ENCODE results near the gene ATP10A. TPM values are rescaled to one million over a fixed set of nuclear protein-coding genes. Genes with fewer than 3 reads are reported as not detected.
"Not testable (repeated sequence)": the region's sequence is repeated elsewhere in the genome, so short reads cannot be mapped to it uniquely, and the experiment has no call there.

Gene ATP10A
- total RNA-seq, 2 experiments from 2014 or later, result 20.5 to 22.4 TPM

DNA sequence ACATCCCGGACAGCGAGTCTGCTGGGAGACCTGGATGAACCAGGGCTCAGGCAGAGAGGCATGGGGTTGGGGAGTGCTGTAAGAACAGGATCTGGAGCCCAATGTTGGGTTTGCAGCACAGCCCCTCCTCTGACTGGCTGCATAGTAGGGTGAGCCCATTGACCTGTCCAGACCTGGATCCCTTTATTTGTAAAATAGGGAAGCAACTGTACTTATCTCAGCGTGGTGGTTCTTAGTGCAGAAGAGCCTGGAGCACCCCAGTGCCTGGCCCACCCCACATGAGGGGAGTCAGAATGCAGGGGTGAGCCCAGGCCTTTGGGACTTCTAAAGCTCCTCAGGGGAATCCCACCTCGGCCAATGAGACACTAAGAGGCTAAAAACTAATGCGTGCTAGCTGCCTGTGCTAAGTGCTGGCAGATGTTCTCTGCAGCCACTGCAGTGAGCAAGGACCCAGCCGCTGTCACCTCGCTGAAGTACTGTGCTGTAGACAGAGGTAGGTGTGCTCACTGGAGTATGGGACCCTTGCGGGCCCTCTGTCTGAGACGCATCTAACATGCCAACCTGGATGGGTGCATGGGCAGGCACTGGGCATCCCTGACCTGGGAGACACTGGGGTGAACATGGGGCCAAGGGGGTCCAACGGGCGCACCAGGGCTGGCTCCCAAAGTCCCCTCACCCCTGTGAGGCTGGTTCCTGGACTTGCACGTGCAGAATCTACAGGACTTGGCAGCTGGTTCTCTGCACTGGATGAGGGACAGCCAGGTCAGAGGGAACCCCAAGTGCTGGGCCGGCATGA lies 95.6 kb downstream of the ATP10A start:
- CTCF ChIA-PET, result interaction anchor here (1.5 kb wide), 1 partner anchor 11 kb away, joined by 3 read pairs; no protein-coding TSS in a partner anchor
- Mint-ChIP-seq H3K36me3 (ENCODE audit: low read depth) (peaks cover 34% of the 10 kb centered on the region), H3K27me3 (no peaks in the 10 kb centered on the region), H3K27ac (no peak overlapping the region), H3K4me1 (no peaks in the 10 kb centered on the region), H3K9me3 (ENCODE audit: low read depth) (no peaks in the 10 kb centered on the region), H3K4me3 (no peak overlapping the region)
- no peak for ATAC-seq
- DNase-seq, result no peak
- intact Hi-C loops (cut with DNase I, micrococcal nuclease), result no loop called here
- POLR2A ChIA-PET, result no interaction called here

DNA sequence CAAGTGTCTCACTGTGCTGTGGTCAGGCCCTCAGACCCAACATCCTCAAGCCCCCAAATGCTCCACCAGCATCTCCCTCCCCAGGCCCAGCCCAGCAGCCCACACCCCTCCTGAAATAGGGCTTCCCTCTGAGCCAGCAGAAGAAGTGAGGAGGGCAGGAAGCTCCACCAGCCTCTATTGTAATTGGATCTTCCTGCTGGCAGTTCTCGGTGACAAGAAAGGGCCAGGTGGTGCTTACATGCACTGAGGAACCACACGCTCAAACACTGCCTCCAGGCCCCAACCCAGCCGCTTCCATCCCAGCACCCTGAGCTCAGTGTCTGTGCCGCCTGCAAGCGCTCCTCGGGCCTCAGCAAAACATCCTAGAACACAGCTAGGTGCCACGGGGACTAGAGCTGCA lies 96.7 kb downstream of the ATP10A start:
- POLR2A ChIA-PET, result no interaction called here
- intact Hi-C loops (cut with DNase I, micrococcal nuclease), result no loop called here

DNA sequence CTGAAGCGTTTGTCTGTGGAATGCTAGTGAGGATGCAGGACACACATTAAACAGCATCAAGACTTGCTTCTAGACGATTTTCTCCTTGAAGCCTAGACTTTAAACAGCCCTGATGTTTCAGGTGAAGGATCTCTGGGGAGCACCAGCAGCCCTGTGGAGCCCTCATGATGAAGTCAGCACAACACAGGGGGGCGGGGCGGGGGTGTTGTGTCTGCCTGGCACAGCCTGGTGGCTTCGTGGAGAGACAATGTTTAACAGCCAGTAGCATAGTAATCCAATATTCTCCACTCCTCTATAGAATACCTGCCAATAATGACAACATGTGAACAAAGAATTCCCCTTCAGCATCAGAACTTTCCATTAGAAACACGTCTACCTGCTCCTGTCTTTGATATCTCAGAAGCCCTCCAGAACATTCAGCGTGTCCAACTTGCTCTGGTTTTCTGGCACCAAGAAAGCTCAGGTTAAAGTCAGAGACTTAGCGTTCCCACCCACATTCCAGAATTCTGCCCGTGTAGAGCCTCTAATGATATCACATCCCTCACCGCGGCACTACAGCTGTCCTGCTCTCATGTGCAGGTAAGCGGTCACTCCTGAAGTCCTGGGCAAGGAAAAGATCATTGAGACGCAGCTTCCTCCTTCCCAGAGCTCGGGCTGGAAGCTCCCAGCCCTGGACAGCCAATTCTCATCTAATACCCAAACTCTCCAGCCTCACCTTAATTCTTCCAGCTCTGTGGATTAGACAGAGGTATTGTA lies 98.0 kb downstream of the ATP10A start:
- no peaks in the 10 kb centered on the region for H3K9me3 Mint-ChIP-seq (ENCODE audit: low read depth)
- CTCF ChIA-PET, result interaction anchor here (0.6 kb wide), 1 partner anchor 176 kb away, joined by 3 read pairs; no protein-coding TSS in a partner anchor

More for the DNA sequence above, 96.7 kb downstream of the ATP10A start:
- no peaks in the 10 kb centered on the region for H3K27me3 Mint-ChIP-seq
- H3K9me3 Mint-ChIP-seq (ENCODE audit: low read depth), result no peaks in the 10 kb centered on the region
- H3K36me3 Mint-ChIP-seq (ENCODE audit: low read depth), result peaks cover 30% of the 10 kb centered on the region
- CTCF ChIA-PET, result interaction anchor here (0.7 kb wide), 1 partner anchor 153 kb away, joined by 3 read pairs; no protein-coding TSS in a partner anchor
- no peak overlapping the region for H3K4me3 Mint-ChIP-seq
- no peak overlapping the region for H3K27ac Mint-ChIP-seq
- ATAC-seq, result no peak
- H3K4me1 Mint-ChIP-seq, result peaks cover 6% of the 10 kb centered on the region
- no peak for DNase-seq

DNA sequence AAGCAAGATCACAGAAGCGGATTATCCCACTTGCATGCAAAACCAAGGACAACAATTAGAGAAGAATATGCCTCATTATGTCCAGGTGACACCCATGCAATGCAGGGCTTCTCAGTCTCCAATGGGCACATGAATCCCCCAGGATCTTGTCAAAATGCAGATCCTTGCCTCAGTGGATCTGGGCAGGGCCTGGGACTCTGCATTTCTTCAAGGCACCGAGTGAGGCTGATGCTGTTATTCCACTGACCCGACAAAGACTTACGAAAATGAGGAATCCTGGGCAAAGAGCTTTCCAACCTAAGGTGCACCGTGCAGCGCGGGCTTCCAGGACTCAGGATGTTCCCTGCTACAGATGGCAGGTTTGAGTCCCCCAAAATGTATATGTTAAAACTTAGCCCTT lies 99.2 kb downstream of the ATP10A start:
- Mint-ChIP-seq H3K4me1 (peaks cover 10% of the 10 kb centered on the region), H3K27ac (no peak overlapping the region), H3K4me3 (no peak overlapping the region), H3K36me3 (ENCODE audit: low read depth) (peaks cover 29% of the 10 kb centered on the region), H3K27me3 (no peaks in the 10 kb centered on the region), H3K9me3 (ENCODE audit: low read depth) (no peaks in the 10 kb centered on the region)
- ChIA-PET CTCF (interaction anchor here (0.5 to 1.1 kb wide), 2 partner anchors 14 to 141 kb away, joined by 3 to 4 read pairs; no protein-coding TSS in a partner anchor), POLR2A (no interaction called here)
- intact Hi-C loops (cut with DNase I, micrococcal nuclease), result no loop called here
- no peak for DNase-seq
- no peak for ATAC-seq

More for the DNA sequence above, 98.0 kb downstream of the ATP10A start:
- no peak for DNase-seq
- Mint-ChIP-seq H3K4me3 (no peak overlapping the region), H3K27me3 (no peaks in the 10 kb centered on the region), H3K4me1 (peaks cover 10% of the 10 kb centered on the region), H3K36me3 (ENCODE audit: low read depth) (peaks cover 30% of the 10 kb centered on the region), H3K27ac (no peak overlapping the region)
- intact Hi-C loops (cut with DNase I, micrococcal nuclease), result no loop called here
- ATAC-seq, result no peak
- POLR2A ChIA-PET, result no interaction called here

DNA sequence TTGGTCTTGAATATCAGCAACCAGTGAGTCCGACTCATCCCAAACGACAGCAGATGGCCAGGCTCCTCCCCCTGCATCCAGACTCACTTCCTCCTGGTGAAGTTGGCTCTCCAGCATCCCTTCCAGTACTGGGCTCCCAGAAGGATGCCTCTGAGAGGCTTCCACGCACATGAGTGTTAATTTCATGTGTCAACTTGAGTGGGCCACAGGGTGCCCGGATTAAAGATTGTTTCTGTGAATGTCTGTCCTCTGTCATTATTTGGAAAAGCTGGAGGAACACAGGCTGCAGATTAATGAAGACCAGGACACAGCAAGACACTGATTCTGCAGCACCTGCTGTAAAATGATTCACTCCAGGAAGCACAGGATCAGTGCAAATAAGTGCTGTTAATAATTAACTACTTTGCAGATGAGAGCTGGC lies 99.8 kb downstream of the ATP10A start:
- intact Hi-C loops (cut with DNase I, micrococcal nuclease), result no loop called here
- Mint-ChIP-seq H3K36me3 (ENCODE audit: low read depth) (peaks cover 28% of the 10 kb centered on the region), H3K4me3 (no peak overlapping the region), H3K4me1 (peaks cover 10% of the 10 kb centered on the region), H3K9me3 (ENCODE audit: low read depth) (no peaks in the 10 kb centered on the region), H3K27me3 (no peaks in the 10 kb centered on the region), H3K27ac (no peak overlapping the region)
- ChIA-PET CTCF (interaction anchor here (1.1 kb wide), 1 partner anchor 14 kb away, joined by 4 read pairs; no protein-coding TSS in a partner anchor), POLR2A (no interaction called here)
- DNase-seq, result no peak
- no peak for ATAC-seq

DNA sequence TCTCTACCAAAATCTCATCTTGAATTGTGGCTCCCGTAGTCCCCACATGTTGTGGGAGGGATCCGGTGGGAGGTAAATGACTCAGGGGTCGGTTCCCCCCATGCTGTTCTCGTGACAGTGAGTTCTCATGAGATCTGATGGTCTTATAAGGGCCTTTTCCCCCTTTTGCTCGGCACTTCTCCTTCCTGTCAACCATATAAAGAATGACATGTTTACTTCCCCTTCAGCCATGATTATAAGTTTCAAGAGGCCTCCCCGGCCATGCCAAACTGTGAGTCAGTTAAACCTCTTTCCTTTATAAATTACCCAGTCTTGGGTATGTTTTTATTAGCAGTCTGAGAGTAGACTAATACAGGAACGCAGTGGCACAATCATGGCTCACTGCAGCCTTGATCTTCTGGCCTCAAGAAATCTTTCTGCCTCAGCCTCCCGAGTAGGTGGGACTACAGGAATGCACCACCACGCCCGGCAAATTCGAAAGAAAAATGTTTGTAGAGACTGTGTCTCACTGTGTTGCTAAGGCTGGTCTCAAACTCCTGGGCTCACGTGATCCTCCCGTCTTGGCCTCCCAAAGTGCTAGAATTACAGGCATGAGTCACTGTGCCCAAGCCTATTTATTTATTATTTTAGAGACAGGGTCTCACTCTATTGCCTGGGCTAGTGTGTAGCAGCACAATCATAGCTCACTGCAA lies 101.0 kb downstream of the ATP10A start:
- DNase-seq, result no peak
- Mint-ChIP-seq H3K27me3 (no peaks in the 10 kb centered on the region), H3K4me3 (no peak overlapping the region), H3K36me3 (ENCODE audit: low read depth) (peaks cover 28% of the 10 kb centered on the region), H3K27ac (no peak overlapping the region), H3K9me3 (ENCODE audit: low read depth) (no peaks in the 10 kb centered on the region), H3K4me1 (peaks cover 10% of the 10 kb centered on the region)
- ATAC-seq, result no peak
- POLR2A ChIA-PET, result interaction anchor here (0.6 kb wide), 1 partner anchor 269 kb away, joined by 4 read pairs; no protein-coding TSS in a partner anchor
- intact Hi-C loops (cut with DNase I, micrococcal nuclease), result no loop called here
- CTCF ChIA-PET, result no interaction called here

DNA sequence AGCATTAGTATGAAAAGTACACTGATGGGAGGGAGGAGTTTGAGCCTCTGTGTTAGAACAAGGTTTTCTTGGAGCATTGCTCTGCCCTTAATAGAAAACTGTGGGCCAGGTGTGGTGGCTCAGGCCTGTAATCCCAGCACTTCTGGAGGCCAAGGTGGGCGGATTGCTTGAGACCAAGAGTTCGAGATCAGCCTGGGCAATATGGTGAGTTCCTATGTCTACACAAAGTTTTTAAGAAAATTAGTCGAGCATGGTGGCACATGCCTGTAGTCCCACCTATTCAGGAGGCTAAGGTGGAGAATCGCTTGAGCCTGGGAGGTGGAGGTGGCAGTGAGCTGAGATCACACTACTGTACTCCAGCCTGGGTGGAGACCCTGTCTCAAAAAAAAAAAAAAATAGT lies 103.7 kb downstream of the ATP10A start:
- CTCF ChIA-PET, result no interaction called here
- intact Hi-C loops (cut with DNase I, micrococcal nuclease), result no loop called here

DNA sequence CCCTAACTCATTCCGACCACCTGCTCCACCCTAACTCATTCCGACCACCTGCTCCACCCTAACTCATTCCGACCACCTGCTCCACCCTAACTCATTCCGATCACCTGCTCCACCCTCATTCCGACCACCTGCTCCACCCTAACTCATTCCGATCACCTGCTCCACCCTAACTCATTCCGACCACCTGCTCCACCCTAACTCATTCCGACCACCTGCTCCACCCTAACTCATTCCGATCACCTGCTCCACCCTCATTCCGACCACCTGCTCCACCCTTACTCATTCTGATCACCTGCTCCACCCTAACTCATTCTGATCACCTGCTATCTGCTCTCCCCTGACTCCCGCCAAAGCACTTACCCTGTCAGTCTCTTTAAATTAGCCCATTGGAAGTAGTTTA lies 104.5 kb downstream of the ATP10A start:
- CTCF ChIA-PET; intact Hi-C loops (cut with DNase I, micrococcal nuclease); H3K9me3 Mint-ChIP-seq (ENCODE audit: low read depth); POLR2A ChIA-PET; H3K4me1 Mint-ChIP-seq; H3K4me3 Mint-ChIP-seq; H3K27me3 Mint-ChIP-seq; ATAC-seq; DNase-seq; H3K27ac Mint-ChIP-seq: not testable (repeated sequence)
- H3K36me3 Mint-ChIP-seq (ENCODE audit: low read depth), result peaks cover 14% of the 10 kb centered on the region

More for the DNA sequence above, 103.7 kb downstream of the ATP10A start:
- DNase-seq, result no peak
- H3K4me1 Mint-ChIP-seq, result peaks cover 10% of the 10 kb centered on the region
- no peak for ATAC-seq
- no peak overlapping the region for H3K4me3 Mint-ChIP-seq
- no peak overlapping the region for H3K27ac Mint-ChIP-seq
- no peaks in the 10 kb centered on the region for H3K27me3 Mint-ChIP-seq
- POLR2A ChIA-PET, result interaction anchor here (0.7 kb wide), 1 partner anchor 11 kb away, joined by 5 read pairs; no protein-coding TSS in a partner anchor
- no peaks in the 10 kb centered on the region for H3K9me3 Mint-ChIP-seq (ENCODE audit: low read depth)
- H3K36me3 Mint-ChIP-seq (ENCODE audit: low read depth), result peaks cover 17% of the 10 kb centered on the region

DNA sequence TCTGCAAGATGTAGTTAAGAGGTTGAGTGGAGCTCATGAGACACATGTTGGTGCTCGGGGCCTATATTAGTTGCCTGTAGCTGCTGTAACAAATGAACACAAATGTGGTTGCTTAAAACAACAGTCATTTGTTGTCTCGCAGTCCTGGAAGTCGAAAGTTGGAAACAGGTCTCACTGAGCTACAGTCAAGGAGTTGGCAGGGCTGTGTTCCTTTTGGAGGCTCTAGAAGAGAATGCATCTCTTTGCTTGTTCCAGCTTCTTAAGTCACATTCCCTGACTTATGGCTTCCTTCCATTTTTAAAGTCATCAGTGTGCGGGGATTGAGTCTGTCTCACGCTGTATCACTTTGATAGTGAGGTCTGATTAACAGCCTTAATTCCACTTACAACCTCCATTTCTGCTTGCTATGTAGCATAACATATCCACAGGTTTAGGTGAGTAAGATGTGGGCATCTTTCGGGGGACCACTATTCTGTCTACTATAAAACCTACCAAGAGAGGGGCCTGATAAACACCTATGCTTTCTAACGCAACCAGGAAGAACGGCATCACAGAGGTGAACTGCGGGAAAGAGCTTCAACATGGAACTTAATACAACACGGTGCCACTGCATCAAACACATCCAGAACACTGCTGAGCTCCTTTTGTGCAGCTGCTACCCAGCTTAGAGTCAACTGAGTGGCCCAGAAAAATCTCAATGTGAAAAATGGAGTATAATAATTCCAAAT lies 119.4 kb downstream of the ATP10A start:
- Mint-ChIP-seq H3K9me3 (ENCODE audit: low read depth) (no peaks in the 10 kb centered on the region), H3K27me3 (no peaks in the 10 kb centered on the region), H3K4me1 (peaks cover 19% of the 10 kb centered on the region), H3K36me3 (ENCODE audit: low read depth) (peaks cover 3% of the 10 kb centered on the region), H3K4me3 (no peak overlapping the region), H3K27ac (no peak overlapping the region)
- ATAC-seq, result no peak
- CTCF ChIA-PET, result interaction anchor here (1.1 to 1.4 kb wide), 2 partner anchors 8 to 190 kb away, joined by 3 read pairs; no protein-coding TSS in a partner anchor
- POLR2A ChIA-PET, result no interaction called here
- intact Hi-C loops (cut with DNase I, micrococcal nuclease), result loop anchor here in 1 of 2 experiments (10.0 kb wide), 1 partner anchor 121 kb away; the partner anchor contains the start of gene ATP10A
- DNase-seq, result no peak

DNA sequence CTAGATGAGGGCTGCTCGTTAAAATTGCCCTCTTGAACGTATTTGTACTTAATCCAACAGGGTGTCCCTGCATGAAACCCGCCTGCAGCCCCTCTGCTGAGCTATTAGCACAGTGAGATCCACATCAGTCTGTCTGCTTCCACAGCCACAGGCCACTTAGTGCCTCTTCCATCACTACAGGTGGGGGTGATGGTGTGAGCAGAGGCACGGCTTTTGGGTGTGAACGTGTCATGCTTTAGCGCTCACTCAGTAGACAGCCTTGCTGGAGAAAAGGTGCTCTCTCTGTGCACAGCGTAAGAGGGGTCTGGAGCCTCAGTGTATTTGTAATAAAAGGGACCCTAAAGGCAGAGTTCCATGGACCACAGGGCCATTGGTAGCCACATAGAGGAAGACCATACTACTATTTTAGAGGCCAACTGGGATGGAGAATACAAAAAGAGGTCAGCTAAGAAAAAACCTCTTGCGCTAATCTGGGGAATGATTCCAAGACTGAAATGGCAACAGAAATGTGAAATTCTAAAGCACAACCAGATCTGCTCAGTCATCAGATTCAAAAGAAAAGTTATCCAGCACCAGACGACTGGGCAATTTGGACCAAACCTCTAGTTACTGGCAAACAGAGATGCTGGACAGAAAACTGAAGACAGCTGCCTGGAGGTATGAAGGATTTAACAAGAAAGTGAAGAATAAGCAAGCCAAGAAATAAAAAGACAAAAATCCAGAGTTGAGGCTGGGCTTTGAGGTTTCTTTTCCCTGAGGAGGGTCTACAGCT lies 120.2 kb downstream of the ATP10A start:
- DNase-seq, result no peak
- H3K4me1 Mint-ChIP-seq, result peaks cover 19% of the 10 kb centered on the region
- ATAC-seq, result no peak
- CTCF ChIA-PET, result no interaction called here
- H3K9me3 Mint-ChIP-seq (ENCODE audit: low read depth), result no peaks in the 10 kb centered on the region
- POLR2A ChIA-PET, result no interaction called here
- H3K27ac Mint-ChIP-seq, result no peak overlapping the region
- H3K27me3 Mint-ChIP-seq, result no peaks in the 10 kb centered on the region
- H3K36me3 Mint-ChIP-seq (ENCODE audit: low read depth), result no peaks in the 10 kb centered on the region
- intact Hi-C loops (cut with DNase I, micrococcal nuclease), result loop anchor here in 1 of 2 experiments (10.0 kb wide), 1 partner anchor 122 kb away; the partner anchor contains the start of gene ATP10A
- H3K4me3 Mint-ChIP-seq, result no peak overlapping the region
